Hepatocyte (in vitro differentiated cells): Measurements from ENCODE around the gene ANKRD17.

Experiments
- EZH2 ChIP-seq: fragments of 200-600 bp; sonication (generic); IDR thresholded peaks from 2 replicates; pipeline ENCODE4 v1.6.1; 2016; ENCODE audit warnings: antibody characterized with exemption, mild to moderate bottlenecking, borderline replicate concordance
- TF ChIP-seq, protein P1 (sequence below): fragments of 200-600 bp; sonication (generic); IDR thresholded peaks from 2 replicates; pipeline ENCODE4 v1.5.1; 2016; ENCODE audit warnings: antibody characterized with exemption, mild to moderate bottlenecking; ENCODE audit not compliant: poor library complexity

DNA sequence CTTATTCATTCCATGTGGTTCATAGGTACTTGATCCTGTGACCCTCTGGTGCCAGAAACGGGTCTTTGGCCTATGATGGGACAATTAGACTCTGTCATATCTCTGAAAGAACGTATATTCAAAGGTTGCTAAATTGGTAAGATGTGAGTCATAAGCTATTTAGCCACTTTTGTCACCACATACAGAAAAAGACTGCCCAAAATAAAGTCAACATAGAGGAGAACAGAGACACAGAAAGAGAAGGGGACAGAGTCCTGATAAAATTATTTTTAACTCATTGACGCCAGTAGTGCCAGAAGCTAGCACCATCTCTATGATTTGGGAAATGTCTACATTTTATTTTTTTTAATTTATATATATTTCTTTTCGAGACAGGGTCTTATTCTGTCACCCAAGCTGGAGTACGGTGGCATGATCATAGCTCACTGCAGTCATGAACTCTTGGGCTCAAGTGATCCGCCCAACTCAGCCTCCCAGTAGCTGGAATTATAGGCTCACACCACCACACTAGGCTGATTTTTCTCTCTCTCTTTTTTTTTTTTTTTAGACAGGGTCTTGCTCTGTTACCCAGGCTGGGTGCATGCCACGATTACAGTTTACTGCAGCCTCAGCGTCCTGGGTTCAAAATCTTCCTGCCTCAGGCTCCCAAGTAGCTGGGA is 96.9 kb downstream of the ANKRD17 start:
- TF ChIP-seq, protein P1, sequence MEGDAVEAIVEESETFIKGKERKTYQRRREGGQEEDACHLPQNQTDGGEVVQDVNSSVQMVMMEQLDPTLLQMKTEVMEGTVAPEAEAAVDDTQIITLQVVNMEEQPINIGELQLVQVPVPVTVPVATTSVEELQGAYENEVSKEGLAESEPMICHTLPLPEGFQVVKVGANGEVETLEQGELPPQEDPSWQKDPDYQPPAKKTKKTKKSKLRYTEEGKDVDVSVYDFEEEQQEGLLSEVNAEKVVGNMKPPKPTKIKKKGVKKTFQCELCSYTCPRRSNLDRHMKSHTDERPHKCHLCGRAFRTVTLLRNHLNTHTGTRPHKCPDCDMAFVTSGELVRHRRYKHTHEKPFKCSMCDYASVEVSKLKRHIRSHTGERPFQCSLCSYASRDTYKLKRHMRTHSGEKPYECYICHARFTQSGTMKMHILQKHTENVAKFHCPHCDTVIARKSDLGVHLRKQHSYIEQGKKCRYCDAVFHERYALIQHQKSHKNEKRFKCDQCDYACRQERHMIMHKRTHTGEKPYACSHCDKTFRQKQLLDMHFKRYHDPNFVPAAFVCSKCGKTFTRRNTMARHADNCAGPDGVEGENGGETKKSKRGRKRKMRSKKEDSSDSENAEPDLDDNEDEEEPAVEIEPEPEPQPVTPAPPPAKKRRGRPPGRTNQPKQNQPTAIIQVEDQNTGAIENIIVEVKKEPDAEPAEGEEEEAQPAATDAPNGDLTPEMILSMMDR, result no peak
- no peak for TF ChIP-seq EZH2
